ENCODE data around the gene PCSK6.
"Not testable (repeated sequence)": the region's sequence is repeated elsewhere in the genome, so short reads cannot be mapped to it uniquely, and the experiment has no call there.

PCSK6 gene

DNA sequence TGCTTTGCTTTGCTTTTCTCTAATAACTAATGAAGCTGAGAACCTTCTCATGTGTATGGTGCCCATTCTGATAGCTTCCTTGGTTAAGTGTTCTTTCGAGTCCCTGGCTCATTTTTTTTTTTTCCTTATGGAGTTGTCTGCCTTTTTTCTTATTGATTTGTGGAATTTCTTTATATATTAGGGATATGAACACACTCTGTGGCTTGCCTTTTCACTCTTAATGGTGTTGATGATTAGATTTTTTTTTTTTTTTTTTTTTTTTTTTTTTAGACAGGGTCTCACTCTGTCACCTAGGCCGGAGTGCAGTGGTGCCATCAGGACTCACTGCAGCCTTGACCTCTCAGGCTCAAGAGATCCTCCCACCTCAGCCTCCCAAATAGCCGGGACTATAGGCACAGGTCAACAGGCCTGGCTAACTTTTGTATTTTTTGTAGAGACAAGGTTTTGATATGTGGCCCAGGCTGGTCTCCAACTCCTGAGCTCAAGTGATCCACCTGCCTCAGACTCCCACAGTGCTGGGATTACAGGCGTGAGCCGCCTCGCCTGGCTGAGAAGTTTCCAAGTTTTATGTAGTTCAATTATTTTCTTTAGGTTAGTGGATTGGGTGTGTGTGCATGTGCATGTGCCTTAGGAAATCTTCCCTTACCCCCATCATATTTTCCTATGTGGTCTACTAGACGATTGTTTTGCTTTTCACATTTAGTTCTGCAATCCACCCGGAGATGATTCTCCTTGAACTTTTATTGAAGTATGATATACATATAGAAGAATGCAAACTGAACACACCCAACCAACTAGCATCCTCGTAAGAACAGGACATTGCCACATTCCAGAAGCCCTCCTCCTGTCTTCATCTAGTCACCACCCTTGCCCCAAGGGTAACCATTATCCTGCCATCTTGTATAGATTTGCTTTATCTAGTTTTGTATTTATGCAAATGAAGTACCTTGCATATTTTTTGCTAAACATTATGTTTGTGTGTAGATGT, 192.8 kb downstream of the PCSK6 start:
- DNase-seq = no peak

DNA sequence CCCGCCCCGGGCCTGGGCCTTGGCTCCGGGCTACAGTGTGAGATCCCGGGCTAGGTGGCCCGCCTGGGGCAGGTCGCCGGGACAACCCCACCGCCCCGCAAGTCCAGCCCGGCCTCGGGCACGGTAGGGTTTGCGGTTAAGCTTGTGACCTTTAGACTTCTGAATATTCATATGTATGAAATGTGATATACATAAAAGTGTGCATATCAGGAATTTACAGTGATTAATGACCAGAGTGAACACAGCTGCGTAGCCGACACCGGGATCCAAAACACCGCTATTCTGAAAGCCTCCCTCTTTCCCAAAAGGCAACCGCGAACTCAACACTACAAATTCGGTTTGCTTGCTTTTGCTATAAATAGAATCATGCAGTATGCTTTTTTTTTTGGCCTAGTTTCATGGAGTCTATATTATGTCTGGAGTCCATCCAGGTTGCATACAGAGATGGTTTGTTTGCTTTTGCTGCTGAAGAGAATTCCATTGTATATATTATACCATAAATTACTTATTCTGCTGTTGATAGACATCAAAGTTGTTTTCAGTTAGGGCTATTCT, 193.8 kb downstream of the PCSK6 start:
- no peak for DNase-seq

DNA sequence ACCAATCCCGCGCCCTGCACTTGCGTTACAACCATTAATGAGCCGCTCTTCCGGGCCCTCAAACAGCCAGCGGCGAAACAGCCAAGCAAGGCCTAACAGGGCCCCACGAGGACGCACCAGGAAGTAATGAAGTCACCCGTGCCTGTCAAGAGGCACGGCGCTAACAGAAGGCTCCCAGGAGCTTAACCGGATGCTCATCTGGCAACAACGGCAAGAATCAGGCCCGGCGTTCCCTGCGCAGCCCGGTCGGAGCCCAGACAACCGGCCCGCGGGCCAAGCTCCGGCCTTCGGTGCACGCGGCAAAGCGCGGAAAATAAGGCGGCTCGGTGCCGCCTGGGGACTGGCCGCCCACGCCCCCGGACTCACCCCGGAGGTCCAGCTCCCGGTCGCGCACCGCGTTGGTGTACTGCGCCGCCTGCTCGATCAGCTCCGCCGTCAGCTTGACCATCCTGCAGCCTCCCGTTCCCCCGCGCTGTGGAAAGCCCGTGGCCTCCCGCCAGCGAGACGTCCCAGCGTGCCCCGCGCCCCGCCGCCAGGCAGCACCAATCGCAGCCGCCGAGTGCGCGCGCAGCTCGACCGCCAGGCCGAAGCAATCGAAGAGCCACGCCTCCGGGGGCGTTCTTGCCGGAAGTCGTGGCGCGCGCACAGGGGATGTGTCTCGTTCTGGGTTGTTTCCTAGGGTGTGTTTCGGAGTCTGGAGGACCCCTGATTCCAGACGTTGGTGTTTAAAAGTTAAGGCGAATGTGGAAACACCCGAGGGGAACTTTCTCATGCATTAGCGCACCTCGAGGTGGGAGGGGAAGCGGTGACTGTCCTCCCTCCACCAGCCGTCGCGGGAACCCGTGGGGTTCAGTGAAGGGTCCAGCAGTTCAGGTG, 194.5 kb downstream of the PCSK6 start, which contains the start of gene SNRPA1:
Gene SNRPA1, minus strand, starts transcription at position 518 of the 876 bp plus-strand sequence. Its CDS starts 70 bp downstream, at position 448.
- peak; percentile 93 for DNase-seq

DNA sequence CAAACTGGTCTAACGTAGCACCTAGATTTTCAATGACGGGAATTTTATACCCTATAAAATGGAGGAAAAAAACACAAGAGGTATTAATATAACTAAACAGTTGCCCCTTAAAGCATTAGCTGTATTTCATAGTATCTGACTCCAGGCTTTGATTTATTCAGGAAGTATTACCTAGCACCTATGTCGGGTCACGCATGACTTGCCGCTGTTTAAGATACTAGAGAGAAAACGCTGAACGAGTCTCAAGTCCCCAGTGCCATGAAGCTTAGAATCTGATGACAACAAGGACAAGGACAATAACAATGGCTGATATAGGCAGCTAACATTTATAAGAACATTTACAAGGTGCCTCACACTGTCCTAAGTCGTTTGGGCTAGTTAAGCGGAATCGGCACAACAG, 196.4 kb downstream of the PCSK6 start:
- no peak for DNase-seq

DNA sequence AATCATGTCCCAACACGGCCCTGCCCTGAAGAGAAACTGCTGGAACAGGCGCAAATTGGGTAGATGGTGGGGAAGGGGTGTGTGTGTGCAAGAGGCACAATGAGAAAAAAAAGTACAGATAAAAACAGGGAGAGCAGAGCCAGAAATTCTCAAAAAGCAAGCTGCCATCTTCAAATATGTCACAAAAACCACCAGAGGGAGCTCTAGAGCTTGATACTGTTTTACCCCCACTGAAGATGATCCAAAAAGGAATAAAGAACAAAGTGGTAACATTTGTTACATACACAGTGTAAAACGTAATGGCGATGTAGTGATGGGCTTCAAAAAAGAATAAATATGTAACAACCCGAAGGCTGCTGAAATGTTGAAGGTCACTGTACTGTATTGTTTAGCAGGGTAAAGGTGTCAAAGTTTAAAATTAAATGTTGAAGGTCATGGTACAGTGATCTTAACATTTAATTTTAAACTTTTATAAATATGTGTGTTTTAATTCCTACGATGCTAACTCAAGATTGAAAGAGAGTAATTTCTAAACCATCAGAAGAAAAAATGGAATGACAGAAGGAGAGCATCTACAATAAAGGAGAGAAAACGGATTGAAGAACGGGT, 200.5 kb downstream of the PCSK6 start:
- peak; percentile 48 for DNase-seq

DNA sequence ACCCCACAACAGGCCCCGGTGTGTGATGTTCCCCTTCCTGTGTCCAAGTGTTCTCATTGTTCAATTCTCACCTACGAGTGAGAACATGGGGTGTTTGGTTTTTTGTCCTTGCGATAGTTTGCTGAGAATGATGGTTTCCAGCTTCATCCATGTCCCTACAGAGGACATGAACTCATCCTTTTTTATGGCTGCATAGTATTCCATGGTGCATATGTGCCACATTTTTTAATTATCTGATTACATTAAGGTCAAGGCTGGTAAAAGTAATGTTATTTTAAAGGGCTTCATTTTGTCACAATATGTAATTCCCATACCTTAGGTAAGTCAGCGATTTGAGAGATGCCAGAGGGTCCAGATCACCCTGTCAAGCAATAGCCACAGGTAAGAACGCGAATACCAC, 202.2 kb downstream of the PCSK6 start:
- not testable (repeated sequence) for DNase-seq

DNA sequence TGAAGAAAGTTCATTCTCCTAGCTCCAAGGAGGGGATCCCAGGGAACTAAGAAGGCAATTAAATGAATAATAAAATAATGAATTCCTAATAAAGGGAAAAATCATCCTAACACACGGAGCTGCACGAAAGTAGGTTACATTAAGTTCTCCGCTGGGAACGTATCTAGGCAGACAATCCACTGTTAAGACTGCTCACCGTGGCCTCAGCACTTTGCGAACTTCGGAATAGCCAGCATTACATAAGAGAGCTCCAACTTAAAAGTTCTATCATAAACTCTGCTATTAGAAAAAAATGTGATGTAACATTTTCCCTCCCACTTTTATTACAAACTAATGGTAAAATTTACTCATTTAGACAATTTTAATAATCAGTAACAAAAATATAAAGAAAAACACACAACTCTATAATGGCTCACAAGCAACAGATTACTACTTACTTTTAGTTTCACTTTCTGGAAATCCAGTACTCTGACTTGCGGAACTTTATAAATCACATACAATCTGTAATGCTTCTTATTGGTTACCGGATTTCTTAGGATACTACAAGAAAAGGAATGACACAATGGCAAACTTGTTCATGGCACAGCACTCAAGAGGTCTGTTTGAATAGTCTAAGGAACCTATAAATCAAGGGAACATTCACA, 202.9 kb downstream of the PCSK6 start:
- DNase-seq = no peak

DNA sequence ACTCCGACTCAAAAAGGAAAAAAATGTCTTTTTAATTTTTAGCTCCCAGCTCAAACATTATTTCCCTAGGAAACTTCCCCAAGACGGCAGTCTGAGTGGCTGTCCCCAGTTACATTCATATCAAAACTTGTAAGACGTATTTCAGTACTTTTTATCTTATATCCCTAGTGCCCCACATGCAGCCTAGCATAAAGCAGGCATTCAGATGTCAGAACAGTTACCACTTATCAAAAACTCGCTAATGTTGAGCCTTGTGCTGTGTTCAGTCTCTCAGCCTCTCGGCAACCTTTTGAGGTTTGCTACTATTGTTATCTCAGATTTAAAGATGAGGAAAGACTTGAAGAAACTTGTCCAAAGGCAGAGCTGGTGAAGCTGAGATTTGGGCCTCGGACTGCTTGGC, 205.6 kb downstream of the PCSK6 start:
- DNase-seq = no peak

DNA sequence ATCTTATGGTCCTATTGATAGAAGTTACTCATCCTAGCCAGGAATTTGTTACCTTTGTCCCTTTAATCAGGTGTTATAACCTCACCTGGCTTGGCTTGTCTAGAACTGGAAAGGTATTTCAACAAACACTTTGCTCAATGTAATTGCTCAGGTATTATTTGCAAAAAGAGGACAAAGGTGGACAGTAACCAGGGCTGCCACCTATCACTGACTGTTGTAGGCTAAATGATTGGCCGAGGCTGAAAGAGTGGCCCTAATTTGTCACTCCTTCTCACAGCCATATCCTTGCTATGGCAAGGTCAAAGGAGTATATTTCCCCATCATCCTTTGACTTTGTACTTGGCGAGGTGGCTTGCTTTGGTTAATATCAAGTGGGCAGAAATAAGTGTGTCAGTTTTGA, 209.5 kb downstream of the PCSK6 start:
- no peak for DNase-seq

DNA sequence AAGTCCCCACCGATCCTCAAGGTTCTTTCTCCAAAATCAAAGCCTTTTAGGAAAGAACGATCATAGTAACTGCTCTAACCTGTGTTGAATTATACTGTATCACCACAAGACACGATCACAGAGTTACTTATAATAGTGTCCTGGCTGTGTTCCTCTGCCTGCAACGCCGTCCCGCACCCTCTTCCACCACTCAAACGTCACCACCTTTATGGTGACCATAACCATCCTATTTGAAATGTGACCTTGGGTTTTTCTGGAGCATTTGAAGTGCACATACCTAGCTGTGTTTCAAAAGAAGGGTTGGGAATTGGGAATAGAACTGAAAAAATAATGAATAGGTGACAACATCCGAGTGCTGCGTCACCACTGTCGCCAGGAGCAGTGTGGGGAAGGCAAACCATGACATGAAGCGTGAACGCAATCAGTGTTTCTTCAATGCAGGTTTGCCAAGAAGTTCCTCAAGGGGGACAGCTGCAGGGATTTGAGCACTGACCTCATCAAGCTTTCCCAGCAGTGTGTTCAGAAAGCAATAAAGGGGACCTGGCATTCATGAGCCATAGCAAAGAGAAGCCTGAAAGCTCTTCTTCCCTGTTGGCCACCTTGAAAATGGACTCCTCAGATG, 211.5 kb downstream of the PCSK6 start:
- no peak for DNase-seq

DNA sequence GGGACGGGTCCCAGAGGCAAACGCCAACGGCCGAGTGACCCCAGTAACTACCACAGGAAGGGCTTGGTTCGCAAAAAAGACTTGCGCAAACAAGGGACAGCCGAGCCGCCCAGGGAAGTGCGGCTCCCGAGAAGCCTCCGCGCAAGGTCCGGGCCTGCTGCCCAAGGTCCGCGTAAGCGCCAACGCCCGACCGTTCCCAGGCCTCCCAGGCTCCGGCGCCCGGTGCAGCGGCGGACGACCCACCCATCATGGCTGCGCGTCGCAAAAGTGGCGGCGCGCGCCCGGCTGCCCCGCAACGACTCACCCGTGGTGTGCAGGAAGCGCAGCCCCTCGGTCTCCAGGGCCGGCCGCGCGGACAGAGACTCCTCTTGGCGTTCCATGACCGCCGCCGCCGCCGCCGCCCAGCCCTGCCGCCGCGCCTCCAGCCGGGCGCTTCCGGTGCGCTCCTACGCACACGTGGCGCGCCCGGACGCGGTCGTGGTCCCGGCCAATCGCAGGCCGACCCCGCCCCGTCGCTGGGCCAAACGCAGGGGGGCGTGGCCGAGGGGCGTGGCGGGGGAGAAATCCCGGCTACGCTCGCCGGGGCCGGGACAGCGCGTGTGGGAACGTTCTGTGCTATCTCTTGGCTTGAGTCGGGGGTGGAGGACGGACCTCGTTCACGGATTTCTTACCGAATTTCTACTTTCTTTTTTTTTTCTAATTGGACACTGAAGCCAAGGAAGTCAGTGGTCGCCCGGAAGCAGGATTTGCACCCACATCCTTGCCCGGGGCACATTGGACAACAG, 212.3 kb downstream of the PCSK6 start, which contains the start of gene SELENOS:
Gene SELENOS, minus strand, starts transcription at position 448 of the 785 bp plus-strand sequence. Its CDS starts 68 bp downstream, at position 380.
- DNase-seq = peak; percentile 75

DNA sequence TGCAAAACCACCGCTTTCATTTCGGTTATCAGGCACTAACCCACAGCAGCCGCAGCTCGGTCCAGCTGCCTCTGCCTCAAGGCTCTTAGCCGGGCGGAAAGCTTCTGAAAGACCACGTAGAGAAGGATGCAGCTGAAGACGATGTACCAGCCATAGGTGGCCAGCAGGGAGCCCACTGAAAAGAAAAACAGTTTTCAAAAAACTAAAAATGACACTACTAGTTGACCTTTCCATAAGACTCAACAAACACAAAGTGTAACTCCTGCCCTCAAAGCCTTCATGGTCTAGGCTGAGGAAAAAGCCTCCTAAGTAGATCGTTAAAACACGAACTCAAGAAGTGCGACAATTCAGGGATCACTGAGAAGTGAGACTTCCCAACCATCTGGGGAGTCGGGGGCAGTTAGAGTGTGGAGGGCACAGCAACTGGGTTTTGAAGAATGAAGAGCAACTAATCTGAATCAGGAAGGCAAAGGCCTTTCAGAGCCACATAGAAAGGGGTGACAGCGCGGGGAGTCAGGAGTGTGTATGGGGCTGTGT, 212.9 kb downstream of the PCSK6 start:
- DNase-seq = peak; percentile 47

DNA sequence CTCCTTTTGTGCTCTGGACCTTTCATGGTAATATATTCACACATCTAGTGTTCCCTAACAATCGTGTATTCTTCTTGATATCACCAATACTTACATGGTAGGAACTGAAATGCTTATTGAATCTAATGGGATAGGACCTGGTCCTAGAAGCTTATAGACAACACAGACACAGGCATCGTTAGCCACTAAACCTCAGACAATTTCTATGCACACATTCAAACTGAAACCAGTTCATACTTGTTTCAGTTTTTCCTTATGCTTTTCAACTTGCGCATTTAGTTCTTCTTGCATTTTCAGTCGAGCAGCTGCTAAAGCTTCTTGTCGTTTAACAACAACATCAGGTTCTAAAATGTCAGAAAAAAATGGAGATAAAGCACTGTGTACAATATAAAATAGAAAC, 214.5 kb downstream of the PCSK6 start:
- no peak for DNase-seq

DNA sequence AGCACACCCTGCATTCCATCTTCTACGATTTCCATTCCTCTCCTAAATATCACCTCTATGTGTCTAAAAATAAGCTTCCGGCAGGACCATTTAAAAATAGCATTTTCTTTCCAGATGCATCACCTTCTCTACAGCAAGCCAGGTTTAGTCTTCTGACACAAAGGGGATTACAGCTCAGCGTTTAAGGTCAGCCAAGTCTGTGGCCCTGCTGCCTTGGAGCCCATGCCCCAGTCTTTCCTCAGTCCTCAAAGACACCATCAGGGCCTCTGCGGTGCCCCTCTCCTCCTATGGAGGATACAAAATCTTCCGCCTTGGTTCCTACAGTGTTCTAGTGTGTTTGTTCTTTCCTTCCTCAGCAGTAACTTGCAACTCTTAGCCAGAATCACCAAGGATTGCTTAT, 216.0 kb downstream of the PCSK6 start:
- DNase-seq = no peak

DNA sequence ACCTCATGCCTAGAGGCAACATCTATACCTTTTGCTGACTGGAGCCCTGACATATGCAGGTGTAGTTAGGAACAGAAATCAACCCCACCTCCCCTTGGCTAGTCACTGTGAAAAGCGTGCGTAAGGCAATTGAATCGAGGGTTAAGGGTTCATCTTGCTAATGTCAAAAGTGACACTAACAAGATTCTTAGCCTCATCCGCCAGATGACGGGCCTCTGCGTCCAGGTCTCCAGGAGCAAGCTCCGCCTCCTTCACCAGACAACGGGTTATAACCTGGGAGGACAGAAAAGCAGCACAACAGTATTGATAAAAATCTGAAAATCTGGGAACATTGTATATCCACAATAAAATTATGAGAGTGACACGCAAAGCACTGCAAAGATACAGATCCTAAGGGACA, 216.9 kb downstream of the PCSK6 start:
- no peak for DNase-seq

DNA sequence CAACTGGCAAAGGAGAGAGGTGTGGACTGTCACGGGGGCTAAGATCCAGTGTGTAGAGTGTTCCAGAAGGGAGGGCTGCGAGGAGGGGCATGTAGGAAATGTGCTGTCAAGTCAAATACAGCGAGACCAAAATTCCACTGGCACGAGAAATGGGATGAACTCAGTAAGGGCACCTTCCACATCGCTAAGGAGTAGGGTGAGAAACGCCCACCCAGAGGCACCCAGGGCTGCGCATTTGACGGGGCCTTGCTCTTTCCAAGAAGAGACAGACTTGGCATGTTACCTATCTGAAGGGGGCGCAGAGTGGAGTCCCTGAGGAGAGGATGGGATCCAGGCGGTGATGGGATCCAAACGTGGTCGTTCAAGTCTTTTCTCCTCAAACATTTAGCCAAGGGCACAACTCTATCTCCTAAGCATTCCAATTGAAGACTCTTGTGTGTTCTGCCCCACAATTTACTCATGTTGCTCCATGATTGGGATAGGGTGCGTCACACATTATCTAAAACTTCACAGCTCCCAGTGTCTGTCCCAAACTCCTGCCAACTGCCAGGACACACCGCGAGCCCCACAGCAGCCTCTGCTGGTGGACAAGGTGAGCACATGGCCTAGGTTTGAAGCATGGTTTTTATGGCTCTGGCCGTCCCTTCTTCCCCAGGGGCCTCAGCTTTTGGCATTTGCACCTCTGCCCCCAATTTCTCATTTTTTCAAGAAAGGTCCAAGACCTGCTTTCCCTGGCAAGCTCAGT, 219.9 kb downstream of the PCSK6 start:
- DNase-seq = no peak

DNA sequence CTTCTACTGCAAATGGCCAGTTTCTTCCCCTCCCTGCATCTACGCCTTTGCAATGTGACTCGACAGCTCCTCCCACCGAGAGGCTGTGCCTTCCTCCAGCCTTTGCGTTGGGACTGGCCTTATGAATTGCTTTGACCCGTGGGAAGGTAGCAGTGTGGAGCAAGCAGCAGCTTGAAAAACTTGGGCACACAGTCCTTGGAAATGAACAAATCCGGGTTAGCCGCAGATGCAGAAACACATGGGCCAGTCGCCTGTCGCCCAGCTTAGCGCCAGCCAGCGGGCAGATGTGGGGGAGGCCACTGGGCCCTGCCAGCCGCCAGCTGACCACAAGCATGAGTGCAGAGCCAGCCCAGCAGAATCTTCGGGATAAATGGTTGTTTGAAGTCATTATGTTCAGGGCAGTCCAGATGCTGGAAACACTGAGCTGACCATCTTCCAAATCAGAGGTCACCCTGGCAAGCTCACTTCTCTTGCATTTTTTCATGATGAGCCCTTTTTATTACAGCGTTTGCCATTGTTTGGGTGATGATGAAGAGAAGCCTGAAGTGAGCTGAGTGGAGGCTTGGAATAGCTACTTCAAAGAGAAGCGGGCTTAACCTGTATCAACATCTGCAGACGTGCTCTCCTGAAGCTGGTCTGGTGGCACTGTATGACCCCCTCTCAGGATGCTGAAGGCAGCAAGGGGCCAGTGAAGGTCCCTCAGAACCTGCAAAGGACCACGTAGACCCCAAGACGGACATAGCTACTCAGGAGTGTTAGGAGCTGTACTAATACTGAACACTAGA, 222.0 kb downstream of the PCSK6 start:
- no peak for DNase-seq

DNA sequence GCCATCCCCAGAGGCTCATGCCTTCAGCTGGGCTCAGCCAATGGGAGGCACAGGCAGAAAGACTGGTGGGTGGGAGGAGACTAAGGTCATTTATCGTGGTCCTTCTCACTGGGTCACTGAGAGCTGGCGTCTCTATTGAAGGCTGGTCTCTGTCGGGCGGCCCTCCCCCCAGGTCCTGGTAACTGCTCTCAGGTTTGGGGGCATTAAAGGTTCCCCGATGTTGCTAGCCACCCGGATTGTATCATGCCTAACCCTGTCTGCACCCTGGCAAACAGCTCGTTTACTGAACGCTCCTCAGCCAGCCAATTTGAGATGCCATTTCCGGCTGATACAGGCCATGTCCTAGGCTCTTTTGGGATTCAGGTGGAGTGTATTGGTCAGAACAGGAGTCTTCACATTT, 222.7 kb downstream of the PCSK6 start:
- no peak for DNase-seq

DNA sequence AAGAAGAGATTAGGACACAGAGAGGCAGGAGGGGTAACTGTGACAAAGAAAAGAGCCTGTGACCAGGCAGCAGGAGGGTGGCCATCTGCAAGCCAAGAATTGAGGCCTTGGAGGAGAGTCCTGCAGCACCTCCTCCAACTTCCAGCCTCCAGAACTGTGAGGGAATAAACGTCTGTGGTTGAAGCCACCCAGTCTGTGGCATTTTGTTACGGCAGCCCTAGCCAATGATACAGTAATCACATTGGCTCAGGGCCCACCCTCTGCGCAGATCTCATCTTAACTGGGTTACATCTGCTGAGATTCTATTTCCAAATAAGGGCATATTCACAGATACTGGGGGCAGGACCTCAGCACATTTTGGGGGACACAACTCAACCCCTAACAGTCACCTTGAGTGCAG, 223.5 kb downstream of the PCSK6 start:
- no peak for DNase-seq

Measured in KG1 (cell line).